Measurements from ENCODE around the gene TRAPPC2L. TPM values are rescaled to one million over a fixed set of nuclear protein-coding genes. Genes with fewer than 3 reads are reported as not detected.

TRAPPC2L gene
- total RNA-seq, 1 experiment from 2014 or later, result 94.1 TPM

DNA sequence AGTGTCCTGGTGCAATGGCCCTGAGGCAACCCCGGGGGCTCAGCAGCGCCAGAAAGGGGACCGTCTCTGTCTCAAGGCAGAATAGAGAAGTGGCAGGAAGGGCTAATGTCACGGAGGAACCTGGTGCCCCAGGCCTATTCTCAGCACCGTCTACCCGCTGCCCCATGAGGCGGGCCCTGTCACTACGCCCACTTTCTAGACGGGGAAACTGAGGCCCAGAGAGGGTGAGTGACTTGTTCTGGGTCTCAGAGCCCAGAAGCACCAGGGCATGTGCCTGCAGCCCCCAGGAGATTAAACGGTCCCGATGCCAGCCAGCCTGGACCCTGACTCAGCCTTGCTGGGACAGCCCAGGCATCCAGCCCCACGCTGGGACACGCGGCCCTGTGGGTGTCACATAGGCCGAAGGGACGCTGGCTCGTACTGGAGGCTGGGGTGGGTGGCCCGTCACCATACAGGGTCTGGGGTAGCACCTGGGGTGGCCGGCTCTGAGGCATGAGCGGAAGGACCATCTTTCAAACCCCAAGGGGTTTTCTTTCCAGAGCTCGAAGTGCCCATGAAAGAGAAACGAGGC, 49.7 kb downstream of the TRAPPC2L start:
- Histone ChIP-seq H3K79me2 (ENCODE audit: insufficient read depth, low read length) (no peaks in the 10 kb centered on the region), H3K9ac (ENCODE audit: low read length) (no peak overlapping the region), H3K27ac (ENCODE audit: low read depth, low read length) (no peak overlapping the region), H3K9me3 (ENCODE audit: control insufficient read depth in 1 of 2, insufficient read depth in 1 of 2, low read depth in 1 of 2, low read length in 2 of 2) (no peaks in the 10 kb centered on the region), H3K4me1 (ENCODE audit: control insufficient read depth in 1 of 2, insufficient read depth in 2 of 2, low read length in 2 of 2) (peaks cover 20 to 44% of the 10 kb centered on the region in 2 experiments), H3K4me2 (ENCODE audit: low read length) (no peak overlapping the region), H2AFZ (ENCODE audit: low read depth, low read length, poor library complexity, severe bottlenecking) (no peak overlapping the region), H3K27me3 (ENCODE audit: insufficient read depth, low read length) (no peaks in the 10 kb centered on the region), H3K4me3 (replicated peaks in 1 of 2; ENCODE audit: low read depth in 1 of 2, low read length in 2 of 2) (no peak overlapping the region), H4K20me1 (ENCODE audit: insufficient read depth) (no peaks in the 10 kb centered on the region), H3K36me3 (ENCODE audit: control insufficient read depth in 1 of 2, insufficient read depth in 2 of 2, low read length in 2 of 2) (no peaks in the 10 kb centered on the region), H3K9me2 (ENCODE audit: insufficient read depth) (no peaks in the 10 kb centered on the region)
- BruUV-seq (replicated peaks), result no TSS peak
- no peak for ATAC-seq
- ChIA-PET RAD21 (ENCODE audit: low non-redundant PET in 1 of 2, low total read pairs in 2 of 2, uncharacterized antibody in 2 of 2, unreplicated experiment in 2 of 2) (no interaction called here), CTCF (no interaction called here), POLR2A (no interaction called here)
- DNase-seq (ENCODE audit: low read depth, low spot score), result no peak
- intact Hi-C loops (cut with micrococcal nuclease), result no loop called here
- TF ChIP-seq ELF1 (IDR thresholded peaks at IDR 0.05; ENCODE audit: borderline replicate concordance, low read depth), result no peak
- TF ChIP-seq CTCF (IDR thresholded peaks at IDR 0.05 in 2 of 3, conservative IDR thresholded peaks at IDR 0.05 in 1 of 3; ENCODE audit: borderline replicate concordance in 1 of 3, insufficient read depth in 1 of 3, low read depth in 2 of 3, low read length in 2 of 3), result peak in 1 of 3 experiments; percentile 5; a peak in 1 of 6 replicates

GRCh38 chr16:88907768-88908167, 50.8 kb downstream of the TRAPPC2L start:
- peak overlapping the region; percentile 61 for H3K4me2 ChIP-seq (ENCODE audit: low read length)
- CTCF ChIA-PET, result no interaction called here
- BruUV-seq (replicated peaks), result no TSS peak
- TF ChIP-seq JUND (IDR thresholded peaks at IDR 0.05) (no peak), TCF7L2 (IDR thresholded peaks at IDR 0.05; ENCODE audit: borderline replicate concordance, extremely low read depth, insufficient read depth, insufficient read length) (no peak), CEBPB (IDR thresholded peaks at IDR 0.05; ENCODE audit: low read depth) (no peak), POLR2A (IDR thresholded peaks at IDR 0.05; ENCODE audit: borderline replicate concordance, extremely low read depth, insufficient read depth, insufficient read length) (no peak), YY1 (IDR thresholded peaks at IDR 0.05; ENCODE audit: extremely low read depth, insufficient replicate concordance, low read depth, low read length) (no peak), REST (IDR thresholded peaks at IDR 0.05; ENCODE audit: low read depth) (no peak), ELF1 (IDR thresholded peaks at IDR 0.05; ENCODE audit: borderline replicate concordance, low read depth) (no peak), SRF (IDR thresholded peaks at IDR 0.05; ENCODE audit: low read depth) (no peak), FOSL1 (IDR thresholded peaks at IDR 0.05; ENCODE audit: low read depth) (no peak)
- TF ChIP-seq, protein P1, sequence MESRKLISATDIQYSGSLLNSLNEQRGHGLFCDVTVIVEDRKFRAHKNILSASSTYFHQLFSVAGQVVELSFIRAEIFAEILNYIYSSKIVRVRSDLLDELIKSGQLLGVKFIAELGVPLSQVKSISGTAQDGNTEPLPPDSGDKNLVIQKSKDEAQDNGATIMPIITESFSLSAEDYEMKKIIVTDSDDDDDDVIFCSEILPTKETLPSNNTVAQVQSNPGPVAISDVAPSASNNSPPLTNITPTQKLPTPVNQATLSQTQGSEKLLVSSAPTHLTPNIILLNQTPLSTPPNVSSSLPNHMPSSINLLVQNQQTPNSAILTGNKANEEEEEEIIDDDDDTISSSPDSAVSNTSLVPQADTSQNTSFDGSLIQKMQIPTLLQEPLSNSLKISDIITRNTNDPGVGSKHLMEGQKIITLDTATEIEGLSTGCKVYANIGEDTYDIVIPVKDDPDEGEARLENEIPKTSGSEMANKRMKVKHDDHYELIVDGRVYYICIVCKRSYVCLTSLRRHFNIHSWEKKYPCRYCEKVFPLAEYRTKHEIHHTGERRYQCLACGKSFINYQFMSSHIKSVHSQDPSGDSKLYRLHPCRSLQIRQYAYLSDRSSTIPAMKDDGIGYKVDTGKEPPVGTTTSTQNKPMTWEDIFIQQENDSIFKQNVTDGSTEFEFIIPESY (IDR thresholded peaks at IDR 0.05; ENCODE audit: extremely low read depth, insufficient replicate concordance, low read length), result no peak
- TF ChIP-seq, protein P2, sequence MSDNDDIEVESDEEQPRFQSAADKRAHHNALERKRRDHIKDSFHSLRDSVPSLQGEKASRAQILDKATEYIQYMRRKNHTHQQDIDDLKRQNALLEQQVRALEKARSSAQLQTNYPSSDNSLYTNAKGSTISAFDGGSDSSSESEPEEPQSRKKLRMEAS (IDR thresholded peaks at IDR 0.05), result no peak

More at GRCh38 chr16:88907768-88908167, 50.8 kb downstream of the TRAPPC2L start:
- no peak overlapping the region for H3K9ac ChIP-seq (ENCODE audit: low read length)
- H2AFZ ChIP-seq (ENCODE audit: low read depth, low read length, poor library complexity, severe bottlenecking), result no peak overlapping the region
- no peaks in the 10 kb centered on the region for H3K9me2 ChIP-seq (ENCODE audit: insufficient read depth)
- POLR2A ChIA-PET, result no interaction called here
- H4K20me1 ChIP-seq (ENCODE audit: insufficient read depth), result no peaks in the 10 kb centered on the region
- intact Hi-C loops (cut with micrococcal nuclease), result no loop called here
- no peaks in the 10 kb centered on the region for H3K79me2 ChIP-seq (ENCODE audit: insufficient read depth, low read length)
- DNase-seq (ENCODE audit: low read depth, low spot score) (no peak), ATAC-seq (peak; percentile 44)
- no peak overlapping the region for H3K4me3 ChIP-seq (replicated peaks in 1 of 2; ENCODE audit: low read depth in 1 of 2, low read length in 2 of 2)
- H3K4me1 ChIP-seq (ENCODE audit: control insufficient read depth in 1 of 2, insufficient read depth in 2 of 2, low read length in 2 of 2), result peaks cover 20 to 44% of the 10 kb centered on the region in 2 experiments
- no peaks in the 10 kb centered on the region for H3K36me3 ChIP-seq (ENCODE audit: control insufficient read depth in 1 of 2, insufficient read depth in 2 of 2, low read length in 2 of 2)
- no peaks in the 10 kb centered on the region for H3K9me3 ChIP-seq (ENCODE audit: control insufficient read depth in 1 of 2, insufficient read depth in 1 of 2, low read depth in 1 of 2, low read length in 2 of 2)
- H3K27me3 ChIP-seq (ENCODE audit: insufficient read depth, low read length), result no peaks in the 10 kb centered on the region
- H3K27ac ChIP-seq (ENCODE audit: low read depth, low read length), result no peak overlapping the region
- RAD21 ChIA-PET (ENCODE audit: low non-redundant PET in 1 of 2, low total read pairs in 2 of 2, uncharacterized antibody in 2 of 2, unreplicated experiment in 2 of 2), result no interaction called here

Data from HCT116 (cell line).